Measurements from ENCODE around the gene KIAA0319L. TPM values are rescaled to one million over a fixed set of nuclear protein-coding genes. Genes with fewer than 3 reads are reported as not detected.

KIAA0319L gene
- polyA plus RNA-seq, 1 donor from 2014 or later: 38.1 TPM

- no peaks in the 10 kb centered on the region for H4K20me1 ChIP-seq (ENCODE audit: insufficient read depth)
- no peak overlapping the region for H2AFZ ChIP-seq (ENCODE audit: low read depth, low read length)
- no peak overlapping the region for H3K4me2 ChIP-seq (ENCODE audit: low read length)
- TF ChIP-seq EZH2 (IDR thresholded peaks at IDR 0.05; ENCODE audit: borderline replicate concordance, insufficient read depth, low read length, poor library complexity, severe bottlenecking): no peak
- TF ChIP-seq CTCF (IDR thresholded peaks at IDR 0.05; ENCODE audit: poor library complexity, severe bottlenecking): no peak
- TF ChIP-seq SMC3 (conservative IDR thresholded peaks at IDR 0.05; ENCODE audit: poor library complexity): no peak
- no peak for TF ChIP-seq REST (IDR thresholded peaks at IDR 0.05; ENCODE audit: borderline replicate concordance)
- no peak for TF ChIP-seq TAF1 (IDR thresholded peaks at IDR 0.05; ENCODE audit: low read depth)
- H3K4me3 ChIP-seq (ENCODE audit: low read length): no peak overlapping the region
- no peaks in the 10 kb centered on the region for H3F3A ChIP-seq (ENCODE audit: insufficient read depth, low read length, poor library complexity, severe bottlenecking)
- H3K9ac ChIP-seq (ENCODE audit: low read length): no peak overlapping the region
- H3K27ac ChIP-seq (ENCODE audit: low read length): no peak overlapping the region
- no peaks in the 10 kb centered on the region for H3K9me3 ChIP-seq (ENCODE audit: low read length)
- H3K79me2 ChIP-seq (replicated peaks; ENCODE audit: insufficient read depth, low read length): no peaks in the 10 kb centered on the region
- H3K27me3 ChIP-seq (ENCODE audit: insufficient read depth, low read depth, low read length): no peaks in the 10 kb centered on the region
- H3K9me2 ChIP-seq (ENCODE audit: insufficient read depth, low read length): no peaks in the 10 kb centered on the region
- H3K36me3 ChIP-seq (ENCODE audit: insufficient read depth, low read length): no peaks in the 10 kb centered on the region
These were observed 10.6 kb downstream of the KIAA0319L start for GRCh38 chr1:35546614-35547013.

GRCh38 chr1:35544976-35545375, 12.2 kb downstream of the KIAA0319L start:
- Histone ChIP-seq H3K4me2 (ENCODE audit: low read length) (no peak overlapping the region), H3K9me2 (ENCODE audit: insufficient read depth, low read length) (no peaks in the 10 kb centered on the region), H3K9me3 (ENCODE audit: low read length) (no peaks in the 10 kb centered on the region), H3K36me3 (ENCODE audit: insufficient read depth, low read length) (no peaks in the 10 kb centered on the region), H3K27ac (ENCODE audit: low read length) (no peak overlapping the region), H3K27me3 (ENCODE audit: insufficient read depth, low read depth, low read length) (no peaks in the 10 kb centered on the region), H3K4me3 (ENCODE audit: low read length) (no peak overlapping the region), H3F3A (ENCODE audit: insufficient read depth, low read length, poor library complexity, severe bottlenecking) (no peaks in the 10 kb centered on the region), H3K79me2 (replicated peaks; ENCODE audit: insufficient read depth, low read length) (no peaks in the 10 kb centered on the region), H3K9ac (ENCODE audit: low read length) (no peak overlapping the region), H4K20me1 (ENCODE audit: insufficient read depth) (no peaks in the 10 kb centered on the region), H2AFZ (ENCODE audit: low read depth, low read length) (no peak overlapping the region)
- TF ChIP-seq SMC3 (conservative IDR thresholded peaks at IDR 0.05; ENCODE audit: poor library complexity): no peak
- TF ChIP-seq MXI1 (conservative IDR thresholded peaks at IDR 0.05; ENCODE audit: poor library complexity, severe bottlenecking): no peak
- TF ChIP-seq POLR2AphosphoS5 (IDR thresholded peaks at IDR 0.05): no peak

GRCh38 chr1:35539824-35540261, 17.4 kb downstream of the KIAA0319L start:
- no peak overlapping the region for H2AFZ ChIP-seq (ENCODE audit: low read depth, low read length)
- TF ChIP-seq RAD21 (conservative IDR thresholded peaks at IDR 0.05): no peak
- no peak for TF ChIP-seq POLR2AphosphoS5 (IDR thresholded peaks at IDR 0.05)
- TF ChIP-seq REST (IDR thresholded peaks at IDR 0.05; ENCODE audit: borderline replicate concordance): no peak
- TF ChIP-seq SMC3 (conservative IDR thresholded peaks at IDR 0.05; ENCODE audit: poor library complexity): no peak
- no peak for TF ChIP-seq CTCF (IDR thresholded peaks at IDR 0.05; ENCODE audit: poor library complexity, severe bottlenecking)
- TF ChIP-seq MXI1 (conservative IDR thresholded peaks at IDR 0.05; ENCODE audit: poor library complexity, severe bottlenecking): no peak
- TF ChIP-seq EP300 (conservative IDR thresholded peaks at IDR 0.05; ENCODE audit: poor library complexity, severe bottlenecking): no peak
- TF ChIP-seq EZH2 (IDR thresholded peaks at IDR 0.05; ENCODE audit: borderline replicate concordance, insufficient read depth, low read length, poor library complexity, severe bottlenecking): no peak
- TF ChIP-seq TAF1 (IDR thresholded peaks at IDR 0.05; ENCODE audit: low read depth): no peak
- no peak overlapping the region for H3K9ac ChIP-seq (ENCODE audit: low read length)
- no peaks in the 10 kb centered on the region for H4K20me1 ChIP-seq (ENCODE audit: insufficient read depth)
- H3F3A ChIP-seq (ENCODE audit: insufficient read depth, low read length, poor library complexity, severe bottlenecking): no peaks in the 10 kb centered on the region
- no peaks in the 10 kb centered on the region for H3K9me2 ChIP-seq (ENCODE audit: insufficient read depth, low read length)
- no peaks in the 10 kb centered on the region for H3K27me3 ChIP-seq (ENCODE audit: insufficient read depth, low read depth, low read length)
- peaks cover 4% of the 10 kb centered on the region for H3K79me2 ChIP-seq (replicated peaks; ENCODE audit: insufficient read depth, low read length)
- H3K27ac ChIP-seq (ENCODE audit: low read length): peak overlapping the region; percentile 2
- H3K4me3 ChIP-seq (ENCODE audit: low read length): no peak overlapping the region
- no peaks in the 10 kb centered on the region for H3K9me3 ChIP-seq (ENCODE audit: low read length)
- H3K36me3 ChIP-seq (ENCODE audit: insufficient read depth, low read length): no peaks in the 10 kb centered on the region
- no peak overlapping the region for H3K4me2 ChIP-seq (ENCODE audit: low read length)
